Prostate gland (tissue), 2 donors: ENCODE data around the gene FAM3B.

ENCODE experiments used
- CTCF ChIP-seq, 4 experiments: fragments of 200-600 bp in 2 of 4; fragments of 450-650 bp in 2 of 4; sonication (generic) in 2 of 4; IDR thresholded peaks; 1 replicate in 3 of 4; 2 replicates in 1 of 4; pipeline ENCODE4 v1.5.1; 2016 to 2019; ENCODE audit warnings: antibody characterized with exemption in 4 of 4, mild to moderate bottlenecking in 2 of 4, moderate library complexity in 2 of 4
- POLR2A ChIP-seq: fragments of 450-650 bp; IDR thresholded peaks from one replicate; pipeline ENCODE4 v1.6.1; 2016; ENCODE audit warnings: antibody characterized with exemption, mild to moderate bottlenecking
- POLR2AphosphoS5 ChIP-seq: sonication (generic); formaldehyde crosslinking; IDR thresholded peaks from one replicate; pipeline ENCODE4 v1.6.1; 2017; ENCODE audit warnings: antibody characterized with exemption

GRCh38 chr21:41396558-41397075 lies 80.0 kb downstream of the FAM3B start:
- TF ChIP-seq POLR2A (no peak), CTCF (IDR thresholded peaks at IDR 0.05) (no peak), POLR2AphosphoS5 (peak; percentile 26)
